Measurements from ENCODE around the gene NEK1.

GRCh38 chr4:169626331-169627282 is 14.2 kb upstream of the NEK1 start:
- TF ChIP-seq EP300 (IDR thresholded peaks at IDR 0.05) (no peak), CTCF (IDR thresholded peaks at IDR 0.05) (no peak), POLR2A (IDR thresholded peaks at IDR 0.05) (no peak)
